GM19467 (cell line): ENCODE data around the gene FXYD5.
"Not testable (repeated sequence)": the region's sequence is repeated elsewhere in the genome, so short reads cannot be mapped to it uniquely, and the experiment has no call there.

ENCODE experiments used
- ATAC-seq: cut with Tn5 transposase; IDR thresholded peaks from one replicate; pipeline ENCODE4 v1.9.1; 2021; ENCODE audit warnings: mild to moderate bottlenecking, moderate library complexity; ENCODE audit not compliant: unreplicated experiment

The FXYD5 gene

GRCh38 chr19:35176181-35176570, 21.6 kb downstream of the FXYD5 start:
- no peak for ATAC-seq

- no peak for ATAC-seq
Observed at GRCh38 chr19:35177377-35178274, 23.1 kb downstream of the FXYD5 start.

GRCh38 chr19:35178701-35179100, 24.2 kb downstream of the FXYD5 start:
- no peak for ATAC-seq

- ATAC-seq: no peak
Observed at GRCh38 chr19:35179830-35180229, 25.3 kb downstream of the FXYD5 start.

GRCh38 chr19:35181387-35181786, 26.9 kb downstream of the FXYD5 start:
- ATAC-seq: no peak

- no peak for ATAC-seq
Observed at GRCh38 chr19:35184267-35184666, 29.7 kb downstream of the FXYD5 start.

- no peak for ATAC-seq
Observed at GRCh38 chr19:35184884-35185283, 30.3 kb downstream of the FXYD5 start.

GRCh38 chr19:35194012-35194984, 39.8 kb downstream of the FXYD5 start:
- no peak for ATAC-seq

- ATAC-seq: no peak
Observed at GRCh38 chr19:35195830-35196229, 41.3 kb downstream of the FXYD5 start.

GRCh38 chr19:35196861-35197260, 42.3 kb downstream of the FXYD5 start:
- ATAC-seq: not testable (repeated sequence)

GRCh38 chr19:35199481-35199880, 44.9 kb downstream of the FXYD5 start:
- ATAC-seq: no peak

- no peak for ATAC-seq
Observed at GRCh38 chr19:35202722-35203688, 48.5 kb downstream of the FXYD5 start.

GRCh38 chr19:35204799-35205732, 50.5 kb downstream of the FXYD5 start:
- peak; percentile 61 for ATAC-seq

GRCh38 chr19:35205733-35206323, 51.3 kb downstream of the FXYD5 start:
- peak; percentile 4 for ATAC-seq

- ATAC-seq: no peak
Observed at GRCh38 chr19:35206379-35206778, 51.8 kb downstream of the FXYD5 start.

GRCh38 chr19:35206855-35207254, 52.3 kb downstream of the FXYD5 start:
- no peak for ATAC-seq

GRCh38 chr19:35207391-35207871, 52.9 kb downstream of the FXYD5 start:
- ATAC-seq: no peak

- no peak for ATAC-seq
Observed at GRCh38 chr19:35208121-35208520, 53.6 kb downstream of the FXYD5 start.

- no peak for ATAC-seq
Observed at GRCh38 chr19:35209646-35210045, 55.1 kb downstream of the FXYD5 start.
